ENCODE measurements around the gene TC2N.
"Not testable (repeated sequence)": the region's sequence is repeated elsewhere in the genome, so short reads cannot be mapped to it uniquely, and the experiment has no call there.

Gene TC2N

GRCh38 chr14:91834571-91834970 is 32.8 kb downstream of the TC2N start:
- DNase-seq (ENCODE audit: low spot score): no peak

- DNase-seq (ENCODE audit: low spot score): no peak
These were observed 36.0 kb downstream of the TC2N start for GRCh38 chr14:91831337-91831736.

GRCh38 chr14:91830777-91831176 is 36.6 kb downstream of the TC2N start:
- no peak for DNase-seq (ENCODE audit: low spot score)

GRCh38 chr14:91829511-91829910 is 37.8 kb downstream of the TC2N start:
- no peak for DNase-seq (ENCODE audit: low spot score)

GRCh38 chr14:91827746-91828145 is 39.6 kb downstream of the TC2N start:
- no peak for DNase-seq (ENCODE audit: low spot score)

GRCh38 chr14:91817566-91818325 is 49.6 kb downstream of the TC2N start:
- no peak for DNase-seq (ENCODE audit: low spot score)

- no peak for DNase-seq (ENCODE audit: low spot score)
These were observed 53.0 kb downstream of the TC2N start for GRCh38 chr14:91814317-91814716.

- DNase-seq (ENCODE audit: low spot score): no peak
These were observed 56.6 kb downstream of the TC2N start for GRCh38 chr14:91810699-91811098.

- no peak for DNase-seq (ENCODE audit: low spot score)
These were observed 60.6 kb downstream of the TC2N start for GRCh38 chr14:91806716-91807115.

GRCh38 chr14:91806094-91806493 is 61.2 kb downstream of the TC2N start:
- not testable (repeated sequence) for DNase-seq (ENCODE audit: low spot score)

GRCh38 chr14:91805659-91806058 is 61.7 kb downstream of the TC2N start:
- DNase-seq (ENCODE audit: low spot score): no peak

- no peak for DNase-seq (ENCODE audit: low spot score)
These were observed 66.0 kb downstream of the TC2N start for GRCh38 chr14:91801358-91801757.

GRCh38 chr14:91796617-91797347 is 70.6 kb downstream of the TC2N start:
- DNase-seq (ENCODE audit: low spot score): no peak

GRCh38 chr14:91793704-91794103 is 73.6 kb downstream of the TC2N start:
- no peak for DNase-seq (ENCODE audit: low spot score)

GRCh38 chr14:91786188-91786587 is 81.1 kb downstream of the TC2N start:
- DNase-seq (ENCODE audit: low spot score): no peak

GRCh38 chr14:91780452-91780851 is 86.9 kb downstream of the TC2N start:
- DNase-seq (ENCODE audit: low spot score): no peak

- no peak for DNase-seq (ENCODE audit: low spot score)
These were observed 89.1 kb downstream of the TC2N start for GRCh38 chr14:91778217-91778616.

GRCh38 chr14:91774140-91775096 is 92.9 kb downstream of the TC2N start:
- no peak for DNase-seq (ENCODE audit: low spot score)

GRCh38 chr14:91770185-91770584 is 97.2 kb downstream of the TC2N start:
- DNase-seq (ENCODE audit: low spot score): no peak

- DNase-seq (ENCODE audit: low spot score): no peak
These were observed 111.6 kb downstream of the TC2N start for GRCh38 chr14:91755570-91756295.

- no peak for DNase-seq (ENCODE audit: low spot score)
These were observed 112.5 kb downstream of the TC2N start for GRCh38 chr14:91754819-91755218.

GRCh38 chr14:91754185-91754584 is 113.2 kb downstream of the TC2N start:
- DNase-seq (ENCODE audit: low spot score): no peak
